Measurements from ENCODE around the gene FOXK2.

DNA sequence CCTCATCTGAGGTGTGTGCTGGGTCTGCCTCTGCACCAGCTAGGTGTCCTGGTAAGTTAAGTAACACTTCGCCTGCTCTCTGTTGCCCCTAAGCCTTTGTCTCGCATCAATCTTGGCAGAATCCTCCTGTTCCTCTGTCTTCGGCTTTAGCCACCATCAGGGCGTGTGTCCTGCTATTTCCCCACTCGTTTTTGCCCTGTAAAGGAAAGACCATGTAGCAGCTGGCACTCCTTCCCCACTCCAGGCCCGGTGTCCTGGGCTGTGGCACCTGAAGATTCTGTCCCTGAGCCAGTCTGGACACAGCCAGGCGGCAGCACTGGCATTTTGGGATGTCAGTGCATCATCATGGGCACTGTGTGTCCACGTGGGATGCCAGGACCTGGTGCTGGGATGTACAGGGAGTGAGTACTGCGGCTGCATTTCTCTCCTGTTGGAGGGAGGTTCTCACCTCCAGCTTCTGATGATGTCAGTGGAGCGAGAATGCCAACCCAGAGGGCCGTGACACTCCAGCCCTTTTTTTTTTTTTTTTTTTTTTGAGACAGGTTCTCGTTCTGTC, 26.2 kb upstream of the FOXK2 start:
- no peak for TF ChIP-seq EZH2 (IDR thresholded peaks at IDR 0.05; ENCODE audit: insufficient read depth, poor library complexity, severe bottlenecking)
- no peak for TF ChIP-seq EZH2phosphoT487 (IDR thresholded peaks at IDR 0.05; ENCODE audit: insufficient read depth, low read depth)

Measured in GM23248 (cell line).